Stimulated activated CD8-positive, alpha-beta memory T cell treated with anti-CD3 and anti-CD28 coated beads, Interleukin-7, amount 100 ng/mL, for 24 hours (primary cell): ENCODE measurements around the gene GPHB5.
"Not testable (repeated sequence)": the region's sequence is repeated elsewhere in the genome, so short reads cannot be mapped to it uniquely, and the experiment has no call there.

Experiments used
- DNase-seq: peaks from one replicate; pipeline ENCODE4 v3.0.0-alpha.2; 2020; ENCODE audit warnings: low read depth

GPHB5 gene

GRCh38 chr14:63295231-63295685, 23.5 kb downstream of the GPHB5 start:
- DNase-seq: no peak

DNA sequence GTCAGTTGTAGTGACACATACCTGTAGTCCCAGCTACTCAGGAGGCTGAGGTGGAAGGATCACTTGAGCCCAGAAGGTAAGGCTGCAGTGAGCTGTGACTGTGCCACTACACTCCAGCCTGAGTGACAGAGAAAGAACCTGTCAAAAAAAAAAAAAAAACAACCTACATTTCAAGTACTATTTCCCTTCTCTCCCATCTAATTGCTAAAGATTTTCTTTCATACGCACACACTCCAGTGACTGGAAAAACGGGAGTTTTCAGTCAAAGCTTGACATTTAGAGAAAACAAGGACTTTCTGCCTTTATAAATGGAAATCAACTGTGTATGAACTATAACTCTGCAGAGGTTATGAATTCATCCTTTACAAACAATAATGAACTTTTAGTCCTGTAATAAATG, 25.9 kb downstream of the GPHB5 start:
- DNase-seq: no peak

DNA sequence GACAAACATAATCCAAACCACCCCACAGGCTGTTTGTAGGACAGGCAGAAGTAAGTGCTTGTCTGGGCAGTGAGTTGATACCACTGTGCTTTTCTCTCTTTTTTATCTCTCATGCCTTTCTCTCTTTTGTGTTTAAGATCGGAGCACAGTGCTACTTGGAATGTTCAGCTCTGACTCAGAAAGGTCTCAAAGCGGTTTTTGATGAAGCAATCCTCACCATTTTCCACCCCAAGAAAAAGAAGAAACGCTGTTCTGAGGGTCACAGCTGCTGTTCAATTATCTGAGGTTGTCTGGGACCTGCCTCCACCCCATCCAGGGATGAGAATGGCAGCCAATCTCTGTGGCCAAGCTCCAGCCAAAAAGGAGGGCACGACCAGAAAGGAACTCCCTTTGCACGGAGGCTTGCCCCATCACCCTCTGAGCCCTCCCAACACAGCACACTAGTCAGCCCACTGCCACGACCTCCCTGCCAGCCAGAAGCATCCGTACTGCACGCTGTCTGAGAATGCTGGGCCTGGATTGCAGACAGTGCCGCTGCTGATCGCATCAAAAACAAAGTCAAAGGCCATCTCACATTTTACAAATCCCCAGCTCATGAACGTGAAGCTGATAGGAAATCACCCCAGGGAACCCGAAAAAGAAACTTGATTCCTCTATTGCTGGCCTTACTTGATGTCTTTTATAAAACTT, 27.8 kb downstream of the GPHB5 start:
- no peak for DNase-seq

- DNase-seq: no peak
Observed at GRCh38 chr14:63288853-63289252, 29.9 kb downstream of the GPHB5 start.

- no peak for DNase-seq
Observed at GRCh38 chr14:63287666-63288483, 30.9 kb downstream of the GPHB5 start.

DNA sequence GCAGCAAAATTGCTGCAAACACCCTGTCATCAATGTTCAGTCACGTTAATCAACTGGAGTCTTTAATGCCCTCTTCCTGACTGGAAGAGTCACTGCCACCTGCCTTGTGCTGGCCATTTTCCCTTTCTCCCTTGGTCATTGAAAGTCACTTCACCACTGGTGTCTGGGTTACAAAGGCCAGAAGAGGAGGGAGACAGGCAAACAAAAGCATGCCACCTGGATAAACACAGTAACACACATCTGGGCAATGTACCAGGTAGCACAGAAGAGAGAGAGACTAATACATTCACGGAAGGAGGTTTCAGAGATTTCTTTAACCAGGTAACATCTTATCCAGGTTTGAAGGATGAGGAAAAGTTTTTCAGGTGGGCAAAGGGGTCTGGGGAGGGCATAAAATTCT, 32.7 kb downstream of the GPHB5 start:
- no peak for DNase-seq

GRCh38 chr14:63283884-63284248, 34.9 kb downstream of the GPHB5 start:
- no peak for DNase-seq

- no peak for DNase-seq
Observed at GRCh38 chr14:63282997-63283883, 35.5 kb downstream of the GPHB5 start.

GRCh38 chr14:63279933-63280332, 38.8 kb downstream of the GPHB5 start:
- not testable (repeated sequence) for DNase-seq

DNA sequence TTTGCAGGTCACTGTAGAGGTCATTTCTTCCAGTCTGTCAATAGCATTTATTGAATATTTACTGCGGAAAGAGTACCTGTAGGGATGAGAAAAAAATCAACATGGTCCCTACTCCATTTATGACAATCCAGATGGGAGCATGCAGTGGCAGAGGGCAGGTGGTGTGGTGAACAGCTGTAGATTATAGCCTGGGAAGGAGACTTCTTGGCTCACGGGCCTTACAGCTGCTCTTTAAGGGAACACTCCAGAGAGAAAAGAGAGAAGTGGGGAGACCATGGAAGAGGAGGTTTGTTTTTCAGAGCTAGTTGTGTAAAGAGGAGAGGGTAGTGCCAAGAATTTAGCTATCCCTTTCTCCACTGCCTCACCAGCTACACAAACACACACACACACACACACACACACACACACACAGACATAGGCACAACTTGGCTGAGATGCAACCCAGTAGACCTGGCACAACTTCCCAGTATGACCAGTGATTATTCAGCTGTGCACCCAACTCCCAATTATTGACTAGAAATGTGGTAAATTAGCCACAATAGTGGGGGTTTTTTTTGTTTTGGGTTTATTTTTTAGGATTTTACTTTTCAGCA, 41.0 kb downstream of the GPHB5 start:
- no peak for DNase-seq

DNA sequence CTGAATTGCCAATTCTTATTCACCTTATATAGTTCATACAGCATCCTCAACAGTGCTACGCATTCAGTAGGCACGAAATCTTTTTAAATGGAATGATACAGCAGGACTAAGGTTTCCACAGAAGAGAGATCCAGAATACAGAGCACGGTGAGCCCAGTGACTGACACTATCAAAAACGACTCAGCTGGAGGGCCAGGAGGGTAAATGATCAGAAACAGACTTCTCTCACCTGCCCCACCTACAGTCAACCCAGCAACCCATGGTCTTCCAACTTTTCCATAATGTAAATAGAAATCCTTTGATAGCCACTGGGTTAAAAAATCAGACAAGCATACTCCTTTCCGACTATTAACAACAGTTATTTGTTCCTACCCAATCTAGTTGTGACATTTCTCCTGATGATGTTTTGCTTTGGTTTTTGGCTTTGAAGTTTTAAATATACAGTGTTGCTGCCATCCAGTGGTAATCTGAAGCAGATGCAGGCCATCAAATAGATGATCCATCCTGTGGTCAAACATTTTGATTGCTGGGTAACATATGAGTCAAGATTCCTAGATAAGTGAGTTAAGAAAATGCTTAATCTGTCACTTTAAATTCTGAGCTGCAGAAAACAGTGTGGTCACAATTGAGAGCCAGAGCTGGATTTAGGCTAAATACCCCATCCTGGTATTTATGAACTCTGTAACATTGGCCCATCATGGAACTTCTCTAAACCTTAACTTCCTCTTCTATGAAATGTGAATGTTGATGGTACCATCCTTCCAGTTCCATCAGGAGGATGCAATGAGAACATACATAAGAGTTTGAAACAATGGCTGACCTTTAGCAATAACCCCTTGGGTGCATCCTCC, 42.0 kb downstream of the GPHB5 start:
- no peak for DNase-seq

- DNase-seq: no peak
Observed at GRCh38 chr14:63276016-63276415, 42.7 kb downstream of the GPHB5 start.

DNA sequence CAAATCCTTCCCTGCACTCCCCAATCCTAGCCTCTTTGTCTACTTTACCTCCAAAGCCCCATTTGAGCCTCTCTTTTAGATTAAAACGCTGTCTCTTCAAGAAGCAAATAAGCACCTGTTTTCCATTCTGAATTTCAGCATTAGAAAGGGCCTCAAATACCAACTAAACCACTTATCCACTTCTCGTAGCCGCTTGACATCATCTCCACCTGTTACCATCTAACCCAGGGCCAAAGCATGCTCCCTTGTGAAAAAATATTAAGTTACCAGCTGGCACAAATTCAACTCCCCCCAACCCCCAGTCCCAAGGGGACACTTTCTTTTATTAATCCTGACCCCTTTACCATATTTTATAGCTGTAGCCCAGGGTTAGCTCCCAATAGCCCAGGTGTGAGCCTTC, 43.1 kb downstream of the GPHB5 start:
- no peak for DNase-seq

DNA sequence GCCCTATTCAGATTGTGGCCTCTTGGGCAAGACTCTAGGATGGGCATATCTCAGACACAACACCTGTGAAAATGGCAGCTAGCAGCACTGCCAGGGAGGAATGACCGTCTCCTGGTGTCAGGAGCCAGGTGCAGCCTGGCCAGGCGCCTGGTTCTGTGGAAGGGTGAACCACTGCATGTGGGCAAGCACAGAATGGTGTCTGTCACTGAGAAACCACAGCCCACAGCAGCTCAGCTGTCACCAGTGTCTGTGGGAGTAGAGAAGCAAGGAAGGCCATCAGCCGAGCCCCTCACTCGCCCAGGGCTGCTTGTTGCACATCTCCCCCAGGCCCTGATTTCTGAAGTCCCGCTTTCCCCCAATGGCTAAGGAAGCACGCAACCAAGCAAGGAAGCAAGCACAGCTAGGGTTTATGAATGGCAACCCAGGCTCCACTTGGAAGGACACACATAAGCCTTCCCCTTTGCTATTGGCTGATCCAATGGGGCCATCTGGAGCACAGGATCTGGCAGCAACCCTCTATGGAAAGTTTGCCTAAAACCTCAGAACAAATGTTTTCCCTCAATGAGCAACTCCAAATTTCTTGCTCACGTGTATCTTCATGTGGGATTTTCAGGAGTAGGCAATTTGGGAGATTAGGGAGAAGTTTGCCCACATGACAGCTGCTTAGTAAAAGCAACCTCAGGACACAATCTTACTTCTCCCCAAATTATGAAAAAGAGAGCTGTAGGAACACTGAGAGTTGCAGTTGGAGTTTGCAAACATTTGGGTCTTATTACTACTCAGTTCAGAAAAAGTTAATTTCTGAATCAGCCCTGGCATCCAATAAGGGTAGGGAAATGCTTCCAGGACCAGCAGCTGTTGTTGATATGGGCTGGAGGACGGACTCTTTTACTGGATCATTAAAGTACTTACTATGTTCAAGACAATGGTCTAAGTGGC, 44.7 kb downstream of the GPHB5 start:
- no peak for DNase-seq

GRCh38 chr14:63273129-63273528, 45.6 kb downstream of the GPHB5 start:
- no peak for DNase-seq

GRCh38 chr14:63269561-63270225, 49.0 kb downstream of the GPHB5 start:
- DNase-seq: no peak

DNA sequence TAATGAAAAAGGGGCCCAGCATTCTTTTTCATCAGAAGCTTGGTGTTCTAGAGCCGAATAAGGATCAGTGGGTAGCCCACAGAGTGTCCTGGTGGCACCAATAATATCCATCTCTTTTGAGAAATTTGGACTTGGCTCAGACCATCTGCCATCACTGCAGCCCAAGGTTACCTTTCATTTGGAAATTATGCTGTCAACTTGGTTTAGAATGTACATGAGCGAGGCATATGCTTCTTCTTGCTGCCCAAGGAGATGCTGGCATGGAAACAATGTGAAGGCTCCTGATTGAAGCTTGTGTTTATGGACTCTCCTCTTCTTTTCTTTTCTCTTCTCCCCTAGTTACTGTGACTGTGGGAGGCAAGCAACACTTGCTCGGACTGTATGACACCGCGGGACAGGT, 50.0 kb downstream of the GPHB5 start:
- DNase-seq: no peak

- DNase-seq: no peak
Observed at GRCh38 chr14:63267171-63267570, 51.6 kb downstream of the GPHB5 start.

DNA sequence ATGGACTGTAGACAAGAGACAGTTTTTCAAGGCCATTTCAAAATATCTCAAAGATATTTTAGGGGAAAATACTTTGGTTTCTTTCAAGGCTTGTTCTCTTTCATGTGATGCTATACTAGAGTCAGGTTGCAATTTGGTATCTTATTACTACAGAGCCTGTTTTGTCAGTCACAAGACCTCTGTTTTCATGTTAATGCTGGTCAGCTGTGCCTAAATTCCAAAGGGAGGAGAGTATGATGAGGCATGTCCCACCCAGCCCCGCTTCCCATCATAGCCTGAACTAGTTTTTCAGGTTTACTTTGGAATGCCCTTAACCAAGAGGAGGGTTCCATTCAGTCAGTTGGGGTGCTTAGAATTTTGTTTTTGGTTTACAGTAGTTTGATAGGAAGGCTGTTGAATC, 52.6 kb downstream of the GPHB5 start:
- DNase-seq: no peak
